Activated CD4-positive, alpha-beta T cell treated with anti-CD3 and anti-CD28 coated beads, Interleukin-2, amount 50 U/mL, for 24 hours (primary cell): Measurements from ENCODE around the gene C19orf67.
"Not testable (repeated sequence)": the region's sequence is repeated elsewhere in the genome, so short reads cannot be mapped to it uniquely, and the experiment has no call there.

ENCODE experiments used
- DNase-seq, 2 donors: peaks; one replicate each; pipeline ENCODE4 v3.0.0-alpha.2; 2020; ENCODE audit warnings: low read depth in 1 of 2, low spot score in 1 of 2

C19orf67 gene

GRCh38 chr19:14058182-14059092 is 27.1 kb downstream of the C19orf67 start:
- DNase-seq: no peak

GRCh38 chr19:14056741-14057356 is 28.7 kb downstream of the C19orf67 start:
- DNase-seq: no peak

- no peak for DNase-seq
Measured at GRCh38 chr19:14056069-14056666, 29.4 kb downstream of the C19orf67 start.

GRCh38 chr19:14055396-14055795 is 30.2 kb downstream of the C19orf67 start:
- DNase-seq: no peak

- DNase-seq: no peak
Measured at GRCh38 chr19:14054721-14055120, 30.9 kb downstream of the C19orf67 start.

GRCh38 chr19:14054099-14054498 is 31.5 kb downstream of the C19orf67 start:
- DNase-seq: no peak

- no peak for DNase-seq
Measured at GRCh38 chr19:14053500-14053899, 32.1 kb downstream of the C19orf67 start.

GRCh38 chr19:14053032-14053431 is 32.6 kb downstream of the C19orf67 start:
- DNase-seq: no peak

- no peak for DNase-seq
Measured at GRCh38 chr19:14052470-14052869, 33.1 kb downstream of the C19orf67 start.

GRCh38 chr19:14051980-14052379 is 33.6 kb downstream of the C19orf67 start:
- DNase-seq: no peak

GRCh38 chr19:14050961-14051360 is 34.6 kb downstream of the C19orf67 start:
- DNase-seq: not testable (repeated sequence)

- no peak for DNase-seq
Measured at GRCh38 chr19:14050512-14050911, 35.1 kb downstream of the C19orf67 start.

GRCh38 chr19:14048443-14049153 is 37.0 kb downstream of the C19orf67 start:
- DNase-seq: peak; percentile 61 to 67

- not testable (repeated sequence) for DNase-seq
Measured at GRCh38 chr19:14047866-14048265, 37.7 kb downstream of the C19orf67 start.

GRCh38 chr19:14042659-14043608 is 42.6 kb downstream of the C19orf67 start:
- not testable (repeated sequence) for DNase-seq

GRCh38 chr19:14039181-14039580 is 46.4 kb downstream of the C19orf67 start:
- no peak for DNase-seq

GRCh38 chr19:14035706-14036105 is 49.9 kb downstream of the C19orf67 start:
- no peak for DNase-seq

- not testable (repeated sequence) for DNase-seq
Measured at GRCh38 chr19:14035159-14035558, 50.4 kb downstream of the C19orf67 start.

- no peak for DNase-seq
Measured at GRCh38 chr19:14033946-14034345, 51.6 kb downstream of the C19orf67 start.
